Progenitor cell of endocrine pancreas (in vitro differentiated cells): ENCODE data around the gene ZBTB18. TPM values are rescaled to one million over a fixed set of nuclear protein-coding genes. Genes with fewer than 3 reads are reported as not detected.

Source experiments
- DNase-seq: peaks from one replicate; pipeline ENCODE4 v3.0.0; 2021; ENCODE audit warnings: low spot score; ENCODE audit not compliant: unreplicated experiment
- H3K27ac Mint-ChIP-seq: 2 replicates; pipeline ENCODE4 v1.8.0; 2021; ENCODE audit warnings: mild to moderate bottlenecking, moderate library complexity, mixed read lengths
- H3K27me3 Mint-ChIP-seq: 2 replicates; pipeline ENCODE4 v1.8.0; 2021; ENCODE audit warnings: mixed read lengths
- H3K36me3 Mint-ChIP-seq: 2 replicates; pipeline ENCODE4 v1.8.0; 2022; ENCODE audit warnings: mixed read lengths; ENCODE audit not compliant: insufficient read depth
- H3K4me1 Mint-ChIP-seq: 2 replicates; pipeline ENCODE4 v1.8.0; 2021; ENCODE audit warnings: low read depth, mixed read lengths
- H3K4me3 Mint-ChIP-seq: 2 replicates; pipeline ENCODE4 v1.8.0; 2021; ENCODE audit warnings: low read depth, mild to moderate bottlenecking, moderate library complexity, mixed read lengths
- H3K9me3 Mint-ChIP-seq: 2 replicates; pipeline ENCODE4 v1.8.0; 2021; ENCODE audit warnings: low read depth, mixed read lengths
- long read RNA-seq: library from polyadenylated mRNA; unstranded; transcript quantifications from one replicate; pipeline ENCODE4 v2.0.0, GENCODE V29; 2020
- total RNA-seq: library from RNA; stranded (reverse); gene quantifications from 2 replicates; pipeline ENCODE4 v1.2.1, GENCODE V29; 2021
- TF ChIP-seq, protein P1 (sequence below): fragments of 200-600 bp; sonication (generic); IDR thresholded peaks from one replicate; pipeline ENCODE4 v1.5.0; 2021; ENCODE audit warnings: antibody characterized with exemption, mild to moderate bottlenecking; ENCODE audit not compliant: unreplicated experiment

The ZBTB18 gene
- 28.8 and 32.3 TPM in 2 replicates for total RNA-seq
- long read RNA-seq, result 0 reads

DNA sequence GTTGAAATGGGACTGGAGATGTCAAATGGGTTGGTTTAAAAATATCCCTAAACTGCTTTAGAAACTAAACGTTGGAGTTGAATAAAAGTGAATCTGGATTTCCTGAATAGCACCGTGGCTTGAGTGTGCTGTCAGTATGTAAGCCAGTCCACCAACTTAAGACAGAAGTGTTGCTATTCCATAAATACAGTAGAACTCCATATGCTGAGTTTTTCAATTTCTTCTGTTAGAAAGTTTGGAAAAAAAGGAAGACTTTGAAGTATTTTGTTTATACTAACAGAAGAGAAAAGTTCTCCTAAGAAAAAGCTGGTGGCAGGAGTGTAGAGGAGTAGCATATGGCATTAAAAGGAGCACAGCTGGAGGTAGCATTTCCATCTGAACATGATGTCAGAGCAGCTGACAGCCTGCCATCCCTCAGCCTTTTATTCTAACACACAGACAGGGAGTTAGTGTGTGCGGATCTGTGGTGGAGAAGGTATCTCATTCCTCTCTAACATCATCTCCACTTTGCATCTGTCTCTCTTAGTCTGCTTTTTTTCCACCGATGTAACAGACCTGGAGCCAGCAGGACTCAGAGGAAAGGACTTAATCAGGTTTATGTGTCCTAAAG lies at the start of gene ZBTB18:
TSS of gene ZBTB18 (plus strand) at position 449 of the 610 bp plus-strand sequence. CDS start at position 598, 149 bp downstream.
- peaks cover 24% of the 10 kb centered on the region for H3K4me1 Mint-ChIP-seq
- H3K27ac Mint-ChIP-seq, result peak within 1 kb of the TSS; percentile 98
- no peak for DNase-seq
- TF ChIP-seq, protein P1, sequence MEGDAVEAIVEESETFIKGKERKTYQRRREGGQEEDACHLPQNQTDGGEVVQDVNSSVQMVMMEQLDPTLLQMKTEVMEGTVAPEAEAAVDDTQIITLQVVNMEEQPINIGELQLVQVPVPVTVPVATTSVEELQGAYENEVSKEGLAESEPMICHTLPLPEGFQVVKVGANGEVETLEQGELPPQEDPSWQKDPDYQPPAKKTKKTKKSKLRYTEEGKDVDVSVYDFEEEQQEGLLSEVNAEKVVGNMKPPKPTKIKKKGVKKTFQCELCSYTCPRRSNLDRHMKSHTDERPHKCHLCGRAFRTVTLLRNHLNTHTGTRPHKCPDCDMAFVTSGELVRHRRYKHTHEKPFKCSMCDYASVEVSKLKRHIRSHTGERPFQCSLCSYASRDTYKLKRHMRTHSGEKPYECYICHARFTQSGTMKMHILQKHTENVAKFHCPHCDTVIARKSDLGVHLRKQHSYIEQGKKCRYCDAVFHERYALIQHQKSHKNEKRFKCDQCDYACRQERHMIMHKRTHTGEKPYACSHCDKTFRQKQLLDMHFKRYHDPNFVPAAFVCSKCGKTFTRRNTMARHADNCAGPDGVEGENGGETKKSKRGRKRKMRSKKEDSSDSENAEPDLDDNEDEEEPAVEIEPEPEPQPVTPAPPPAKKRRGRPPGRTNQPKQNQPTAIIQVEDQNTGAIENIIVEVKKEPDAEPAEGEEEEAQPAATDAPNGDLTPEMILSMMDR, result no peak
- H3K4me3 Mint-ChIP-seq, result peak within 1 kb of the TSS; percentile 97
- peaks cover 6% of the 10 kb centered on the region for H3K36me3 Mint-ChIP-seq
- no peaks in the 10 kb centered on the region for H3K27me3 Mint-ChIP-seq
- H3K9me3 Mint-ChIP-seq, result no peaks in the 10 kb centered on the region

DNA sequence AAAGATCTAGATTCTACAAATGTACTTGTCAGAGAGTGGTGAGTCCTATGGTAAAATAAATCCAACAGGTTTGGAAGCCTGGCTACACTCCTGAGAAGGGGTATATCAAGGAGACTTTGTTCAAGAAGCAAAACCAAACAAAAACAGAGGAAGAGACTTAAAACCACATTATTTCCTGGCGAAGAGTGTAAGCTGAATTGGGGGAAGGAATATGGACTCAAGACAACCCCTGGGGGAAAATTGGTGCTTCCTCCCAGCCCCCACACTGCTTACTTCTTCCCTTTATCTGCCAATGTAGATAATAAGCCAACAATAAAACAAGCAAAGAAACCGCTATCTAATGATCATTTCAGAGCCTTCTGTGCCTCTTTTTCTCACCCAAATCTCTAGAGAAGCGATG lies 48.4 kb upstream of the ZBTB18 start:
- Mint-ChIP-seq H3K27ac (no peak overlapping the region), H3K4me3 (no peak overlapping the region), H3K27me3 (peaks cover 3% of the 10 kb centered on the region), H3K9me3 (no peaks in the 10 kb centered on the region), H3K36me3 (no peaks in the 10 kb centered on the region), H3K4me1 (no peaks in the 10 kb centered on the region)
- DNase-seq, result no peak
- TF ChIP-seq, protein P1, result no peak

DNA sequence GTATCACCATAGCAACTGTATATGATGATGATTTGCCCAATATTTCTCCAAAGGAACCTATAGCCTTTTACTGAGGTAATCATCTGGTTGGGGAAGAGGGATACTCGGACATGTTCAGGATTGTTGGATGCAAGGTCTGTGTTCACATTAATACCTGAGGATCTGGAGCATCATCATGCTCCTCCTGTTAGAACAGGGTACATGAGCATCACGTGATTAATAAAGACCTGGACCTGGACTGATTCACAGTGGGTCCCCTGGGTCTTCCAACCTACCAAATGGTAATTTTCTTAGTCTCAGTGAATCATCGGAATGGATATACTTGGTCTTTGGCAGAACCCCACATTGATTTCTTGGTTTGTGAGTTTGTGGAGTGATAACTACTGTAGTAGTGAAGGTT lies 45.6 kb upstream of the ZBTB18 start:
- peaks cover 5% of the 10 kb centered on the region for H3K27me3 Mint-ChIP-seq
- H3K4me1 Mint-ChIP-seq, result no peaks in the 10 kb centered on the region
- H3K4me3 Mint-ChIP-seq, result no peak overlapping the region

DNA sequence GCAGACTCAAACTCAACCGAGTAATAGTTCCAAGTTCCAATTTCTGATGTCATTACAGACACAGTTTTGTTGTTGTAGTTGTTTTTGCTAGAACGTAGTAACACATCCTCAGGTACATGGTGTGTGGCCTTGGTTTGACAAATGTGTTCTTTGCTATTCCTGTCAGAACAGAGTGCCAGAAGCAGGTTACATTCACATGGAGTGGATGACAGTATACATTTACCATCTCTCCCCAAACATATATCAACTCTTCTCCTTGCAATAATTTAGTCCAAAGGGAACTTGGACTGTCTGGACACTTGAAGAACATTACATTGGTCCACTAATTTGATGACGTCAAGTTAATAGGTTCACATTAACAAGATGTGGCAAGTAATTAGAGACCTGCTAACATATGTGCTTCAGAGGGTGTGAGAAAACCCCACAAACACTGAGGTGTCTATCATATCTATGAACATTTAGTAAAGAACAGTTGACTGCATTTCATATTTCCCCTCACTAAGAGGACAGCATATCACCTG lies 44.6 kb upstream of the ZBTB18 start:
- Mint-ChIP-seq H3K9me3 (no peaks in the 10 kb centered on the region), H3K27ac (no peak overlapping the region), H3K36me3 (no peaks in the 10 kb centered on the region), H3K27me3 (peaks cover 8% of the 10 kb centered on the region), H3K4me3 (no peak overlapping the region), H3K4me1 (no peaks in the 10 kb centered on the region)
- TF ChIP-seq, protein P1, result no peak
- DNase-seq, result no peak

More for the DNA sequence above, 45.6 kb upstream of the ZBTB18 start:
- Mint-ChIP-seq H3K9me3 (no peaks in the 10 kb centered on the region), H3K27ac (no peak overlapping the region), H3K36me3 (no peaks in the 10 kb centered on the region)
- DNase-seq, result no peak
- TF ChIP-seq, protein P1, result no peak

DNA sequence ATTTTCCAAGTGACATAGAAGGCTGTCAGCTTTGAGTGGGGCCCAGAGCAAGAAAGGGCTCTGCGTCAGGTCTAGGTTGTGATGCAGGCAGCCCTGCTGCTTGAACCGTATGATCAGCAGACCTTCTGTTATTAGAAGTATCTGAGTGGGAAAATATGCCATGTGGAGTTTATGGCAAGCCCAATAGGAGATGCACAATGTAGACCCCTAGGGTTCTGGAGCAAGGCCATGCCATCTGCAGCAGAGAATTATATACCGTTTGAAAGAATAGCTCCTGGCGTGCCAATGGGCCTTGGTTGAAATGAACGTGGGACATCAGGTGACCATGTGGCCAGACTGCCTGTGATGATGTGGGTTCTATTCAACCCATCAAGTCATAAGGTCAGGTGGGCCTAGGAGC lies 44.1 kb upstream of the ZBTB18 start:
- H3K27ac Mint-ChIP-seq, result no peak overlapping the region
- H3K27me3 Mint-ChIP-seq, result peaks cover 8% of the 10 kb centered on the region
- H3K9me3 Mint-ChIP-seq, result no peaks in the 10 kb centered on the region
- H3K4me3 Mint-ChIP-seq, result no peak overlapping the region
- H3K36me3 Mint-ChIP-seq, result no peaks in the 10 kb centered on the region
- no peak for DNase-seq
- H3K4me1 Mint-ChIP-seq, result peaks cover under 1% of the 10 kb centered on the region
- TF ChIP-seq, protein P1, result no peak
